ENCODE data around the gene CSNK1G1.

GRCh38 chr15:64310036-64310435 is 45.9 kb downstream of the CSNK1G1 start:
- no peak for TF ChIP-seq CTCF (IDR thresholded peaks at IDR 0.05 in 8 of 11, conservative IDR thresholded peaks at IDR 0.05 in 3 of 11)
- TF ChIP-seq POLR2AphosphoS5 (IDR thresholded peaks at IDR 0.05), result no peak
- no peak for TF ChIP-seq POLR2A (IDR thresholded peaks at IDR 0.05)
